ENCODE data around the gene UNK.
"Not testable (repeated sequence)": the region's sequence is repeated elsewhere in the genome, so short reads cannot be mapped to it uniquely, and the experiment has no call there.

UNK gene

GRCh38 chr17:75851693-75851991 lies 67.0 kb downstream of the UNK start:
- DNase-seq (ENCODE audit: low spot score), result not testable (repeated sequence)

GRCh38 chr17:75853433-75853832 lies 68.8 kb downstream of the UNK start:
- DNase-seq (ENCODE audit: low spot score), result no peak

DNA sequence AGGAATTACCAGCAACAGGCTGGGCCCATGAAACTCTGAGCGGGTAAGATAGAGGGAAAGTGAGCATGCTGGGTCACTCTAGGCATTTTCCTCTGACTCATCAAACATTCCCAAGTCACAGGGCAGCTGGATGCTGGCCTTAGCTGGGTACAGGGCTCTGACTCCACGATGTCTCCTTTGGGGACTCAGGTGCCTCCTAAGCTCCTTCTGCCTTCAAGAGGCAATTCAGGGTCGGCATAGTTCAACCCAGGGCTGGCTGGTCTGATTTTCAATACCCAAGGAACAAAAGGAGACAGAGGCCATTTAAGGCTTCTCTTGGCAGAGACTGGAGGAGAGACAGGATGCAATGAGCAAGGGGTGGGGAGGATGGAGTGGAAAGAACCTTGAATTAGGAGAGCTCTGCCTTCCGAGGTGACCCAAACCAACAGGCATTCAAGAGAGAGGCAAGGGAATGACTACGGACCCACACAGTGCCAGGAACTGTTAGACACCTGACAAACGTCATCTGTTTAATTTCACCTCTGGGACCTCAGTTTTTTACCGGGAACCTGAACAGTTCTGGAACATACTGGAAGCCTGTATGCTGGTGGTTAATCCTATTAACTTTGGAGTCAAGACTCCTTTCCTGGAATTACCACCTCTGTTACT lies 69.6 kb downstream of the UNK start:
- no peak for DNase-seq (ENCODE audit: low spot score)

DNA sequence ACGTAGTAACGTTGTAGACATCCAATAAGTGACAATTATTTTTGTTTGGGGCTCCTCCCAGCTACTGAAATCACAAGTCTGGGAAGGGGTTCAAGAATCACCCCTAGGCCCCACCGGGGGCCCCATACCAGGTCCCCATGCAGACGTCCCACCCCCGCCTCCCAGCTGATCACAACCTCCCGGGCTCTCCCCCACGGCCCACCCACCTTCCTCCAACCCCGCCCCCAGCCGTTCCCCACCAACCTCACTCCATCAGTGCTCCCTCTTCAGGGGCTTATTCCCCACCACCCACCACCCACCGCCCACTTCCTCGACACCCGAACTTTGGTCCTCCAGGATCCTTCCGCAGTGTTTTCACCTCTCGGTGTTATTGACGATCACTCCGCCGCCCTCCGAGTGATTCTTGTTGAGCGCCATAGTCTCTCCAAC lies 70.3 kb downstream of the UNK start:
- DNase-seq (ENCODE audit: low spot score), result peak; percentile 76

GRCh38 chr17:75855310-75856061 lies 70.9 kb downstream of the UNK start, which contains the start of gene WBP2:
WBP2 (minus strand) TSS chr17:75855335; CDS start chr17:75855297, 38 bp downstream.
- peak; percentile 99 for DNase-seq (ENCODE audit: low spot score)

DNA sequence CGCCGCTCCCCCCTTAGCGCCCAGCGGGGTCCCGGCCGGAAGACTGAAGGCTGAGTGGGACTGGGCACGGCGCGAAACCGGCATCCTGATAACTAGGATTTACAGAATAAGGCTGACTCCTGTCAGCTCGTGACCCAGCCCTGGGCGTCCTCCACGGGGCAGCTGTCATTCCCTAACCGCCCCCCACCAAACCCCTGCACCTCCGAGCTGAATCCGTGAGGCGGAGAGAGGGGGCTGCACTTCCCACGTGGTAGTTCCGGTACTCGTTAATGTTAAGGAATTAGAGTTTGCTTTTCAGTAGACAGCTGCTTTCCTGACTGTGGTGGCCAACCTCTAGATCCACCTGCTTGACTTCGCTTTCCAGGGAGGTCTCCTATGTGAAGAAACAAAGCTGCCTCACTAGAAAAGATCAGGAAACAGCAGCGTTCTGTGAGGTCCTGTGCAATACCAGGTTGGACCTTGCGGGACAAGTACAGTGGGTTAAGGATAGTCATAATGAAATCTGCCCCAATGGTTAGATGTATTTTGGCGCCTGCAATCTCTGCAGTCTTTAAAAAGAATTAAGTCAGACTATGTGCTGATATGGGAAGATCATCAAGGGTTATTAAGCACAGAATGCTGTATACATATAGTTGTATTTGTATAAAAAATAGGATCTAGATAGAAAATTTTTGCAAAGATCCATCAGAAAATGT lies 71.6 kb downstream of the UNK start:
- peak; percentile 70 for DNase-seq (ENCODE audit: low spot score)

GRCh38 chr17:75859358-75859757 lies 74.8 kb downstream of the UNK start:
- DNase-seq (ENCODE audit: low spot score), result not testable (repeated sequence)

DNA sequence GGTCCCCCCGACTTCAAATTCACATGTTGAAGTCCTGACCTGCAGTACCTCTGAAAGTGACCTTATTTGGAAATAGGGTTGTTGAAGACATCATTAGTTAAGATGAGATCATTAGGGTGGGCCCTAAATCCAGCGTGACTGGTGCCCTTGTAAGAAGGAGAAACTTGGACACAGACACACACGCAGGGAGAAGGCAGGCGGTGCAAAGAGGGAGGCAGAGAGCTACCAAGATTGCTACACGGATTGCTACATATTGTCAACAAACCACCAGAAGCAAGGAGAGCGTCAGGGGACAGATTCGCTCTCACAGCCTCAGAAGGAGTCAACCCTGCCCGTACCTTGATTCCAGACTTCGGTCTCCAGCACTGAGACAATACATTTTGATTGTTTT lies 77.3 kb downstream of the UNK start:
- DNase-seq (ENCODE audit: low spot score), result no peak

GRCh38 chr17:75864448-75864871 lies 79.9 kb downstream of the UNK start:
- DNase-seq (ENCODE audit: low spot score), result no peak

DNA sequence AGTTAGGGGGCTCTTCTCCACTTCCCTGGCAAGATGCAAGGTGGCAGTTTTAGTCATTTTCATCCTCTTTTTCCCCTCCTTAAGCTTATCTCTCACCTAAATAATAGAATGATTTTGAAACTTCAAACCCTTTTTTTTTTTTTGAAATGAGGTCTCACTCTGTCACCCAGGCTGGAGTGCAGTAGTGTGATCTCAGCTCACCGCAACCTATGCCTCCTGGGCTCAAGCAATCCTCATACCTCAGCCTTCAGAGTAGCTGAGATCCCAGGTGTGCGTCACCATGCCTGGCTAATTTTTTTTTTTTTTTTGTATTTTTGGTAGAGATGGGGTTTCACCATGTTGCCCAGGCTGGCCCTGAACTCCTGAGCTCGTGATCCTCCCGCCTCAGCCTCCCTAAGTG lies 80.3 kb downstream of the UNK start:
- not testable (repeated sequence) for DNase-seq (ENCODE audit: low spot score)

DNA sequence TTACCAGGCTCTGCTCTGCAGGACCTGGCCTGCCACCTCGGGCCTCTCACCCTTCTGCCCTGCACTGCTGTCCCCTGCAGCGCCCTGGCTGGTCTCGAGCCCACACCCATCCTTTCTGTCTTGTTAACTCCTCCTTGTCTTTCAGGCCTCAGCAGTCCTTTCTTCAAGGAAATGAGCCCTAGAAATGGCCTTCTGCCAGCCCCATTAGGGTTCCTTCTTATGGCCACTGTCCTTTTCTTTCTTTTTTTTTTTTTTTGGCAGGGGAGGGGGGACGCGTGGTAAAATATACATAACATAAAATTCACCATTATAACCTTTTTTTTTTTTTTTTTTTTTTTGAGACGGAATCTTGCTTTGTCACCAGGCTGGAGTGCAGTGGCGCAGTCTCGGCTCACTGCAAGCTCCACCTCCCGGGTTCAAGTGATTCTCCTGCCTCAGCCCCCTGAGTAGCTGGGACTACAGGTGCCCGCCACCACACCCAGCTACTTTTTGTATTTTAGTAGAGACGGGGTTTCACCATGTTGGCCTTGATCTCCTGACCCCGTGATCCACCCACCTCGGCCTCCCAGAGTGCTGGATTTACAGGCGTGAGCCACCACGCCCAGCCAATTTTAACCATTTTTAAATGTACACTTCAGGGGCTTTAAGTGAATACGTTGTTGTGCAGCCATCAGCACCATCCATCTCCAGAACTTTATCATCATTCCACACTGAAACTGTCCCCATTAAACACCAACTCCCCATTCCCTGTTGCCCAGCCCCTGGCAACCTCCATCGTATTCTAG lies 81.0 kb downstream of the UNK start:
- not testable (repeated sequence) for DNase-seq (ENCODE audit: low spot score)

- not testable (repeated sequence) for DNase-seq (ENCODE audit: low spot score)
These were observed 84.2 kb downstream of the UNK start for GRCh38 chr17:75868730-75869281.

- peak; percentile 68 for DNase-seq (ENCODE audit: low spot score)
These were observed 84.9 kb downstream of the UNK start for GRCh38 chr17:75869282-75870141.

GRCh38 chr17:75870228-75870627 lies 85.6 kb downstream of the UNK start:
- not testable (repeated sequence) for DNase-seq (ENCODE audit: low spot score)

- peak; percentile 75 for DNase-seq (ENCODE audit: low spot score)
These were observed 88.1 kb downstream of the UNK start for GRCh38 chr17:75872434-75873351.

DNA sequence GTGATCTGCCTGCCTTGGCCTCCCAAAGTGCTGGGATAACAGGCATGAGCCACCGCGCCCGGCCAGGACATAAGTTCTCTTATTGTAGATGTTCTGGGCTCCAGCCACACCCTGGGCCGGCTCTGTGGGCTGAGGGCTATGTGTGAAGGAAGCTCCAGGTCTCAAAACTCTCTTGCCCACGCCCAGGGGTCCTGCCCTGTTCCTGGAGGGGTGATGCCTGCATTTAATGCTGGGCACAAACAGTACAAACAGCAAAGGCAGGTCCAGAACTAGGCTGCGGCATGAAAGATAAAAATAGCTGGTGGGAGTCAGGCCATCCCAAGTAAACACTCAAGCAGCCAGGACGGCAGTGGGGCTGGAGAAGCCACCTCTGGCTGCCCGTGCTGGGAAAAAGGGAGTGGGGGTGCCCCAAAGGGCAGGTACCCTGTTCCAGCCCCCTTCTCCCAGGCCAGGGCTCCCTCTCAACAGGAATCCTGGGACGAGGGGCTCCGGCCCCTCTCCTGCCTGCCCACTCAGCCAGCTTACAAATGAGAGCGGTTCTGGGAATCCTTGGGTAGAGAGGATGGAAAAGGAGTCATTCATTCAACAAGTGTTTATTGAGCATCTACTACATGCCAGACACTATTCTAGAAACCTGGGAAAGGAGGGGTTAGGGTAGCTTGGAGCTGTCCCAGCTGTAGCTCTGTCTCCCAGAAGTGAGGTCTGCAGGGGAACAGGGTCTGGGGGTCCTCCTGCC lies 89.1 kb downstream of the UNK start:
- DNase-seq (ENCODE audit: low spot score), result no peak

- no peak for DNase-seq (ENCODE audit: low spot score)
These were observed 89.9 kb downstream of the UNK start for GRCh38 chr17:75874323-75875181.
